KG1 (cell line): ENCODE data around the gene MYPOP.
"Not testable (repeated sequence)": the region's sequence is repeated elsewhere in the genome, so short reads cannot be mapped to it uniquely, and the experiment has no call there.

Experiments used
- DNase-seq: peaks from one replicate; lab custom pipeline; 2025; lab: John Stamatoyannopoulos, UW

MYPOP gene

GRCh38 chr19:45906221-45906620 lies 3.8 kb upstream of the MYPOP start:
- no peak for DNase-seq

- DNase-seq, result no peak
Observed at GRCh38 chr19:45905011-45905410, 2.6 kb upstream of the MYPOP start.

- peak; percentile 99 for DNase-seq
Observed at GRCh38 chr19:45902651-45903625, 525 bp upstream of the MYPOP start.

GRCh38 chr19:45901432-45901911 lies 941 bp downstream of the MYPOP start:
- DNase-seq, result peak; percentile 41

GRCh38 chr19:45900738-45901431 lies 1.5 kb downstream of the MYPOP start:
- DNase-seq, result no peak

GRCh38 chr19:45899919-45900589 lies 2.4 kb downstream of the MYPOP start:
- DNase-seq, result no peak

- no peak for DNase-seq
Observed at GRCh38 chr19:45899253-45899652, 3.2 kb downstream of the MYPOP start.

- no peak for DNase-seq
Observed at GRCh38 chr19:45897261-45897812, 5.1 kb downstream of the MYPOP start.

GRCh38 chr19:45895983-45896599 lies 6.3 kb downstream of the MYPOP start:
- not testable (repeated sequence) for DNase-seq

GRCh38 chr19:45895519-45895972 lies 6.9 kb downstream of the MYPOP start:
- DNase-seq, result no peak

- no peak for DNase-seq
Observed at GRCh38 chr19:45890877-45891276, 11.5 kb downstream of the MYPOP start.

GRCh38 chr19:45889210-45889885 lies 13.1 kb downstream of the MYPOP start:
- DNase-seq, result no peak

GRCh38 chr19:45887200-45887710 lies 15.2 kb downstream of the MYPOP start:
- no peak for DNase-seq

GRCh38 chr19:45886427-45887199 lies 15.8 kb downstream of the MYPOP start:
- DNase-seq, result peak; percentile 92

- peak; percentile 87 for DNase-seq
Observed at GRCh38 chr19:45885556-45886426, 16.6 kb downstream of the MYPOP start, which contains the start of gene IRF2BP1. Gene IRF2BP1 (minus strand): TSS chr19:45886141. CDS start chr19:45885774, 367 bp downstream.

GRCh38 chr19:45884682-45885555 lies 17.5 kb downstream of the MYPOP start:
- DNase-seq, result no peak

- DNase-seq, result no peak
Observed at GRCh38 chr19:45883881-45884681, 18.3 kb downstream of the MYPOP start.
